PC-9 (cell line): ENCODE measurements around the gene NKX1-2.

ENCODE experiments used
- CTCF ChIP-seq: fragments of 200-600 bp; sonication (generic); conservative IDR thresholded peaks from 2 replicates; pipeline ENCODE4 v1.6.1; 2017; ENCODE audit warnings: mixed run types, antibody characterized with exemption, mild to moderate bottlenecking, moderate library complexity
- EZH2 ChIP-seq: fragments of 200-600 bp; sonication (generic); IDR thresholded peaks from 2 replicates; pipeline ENCODE4 v1.8.0; 2017; ENCODE audit warnings: antibody characterized with exemption, low read depth

- TF ChIP-seq CTCF (no peak), EZH2 (no peak)
Measured at GRCh38 chr10:124455441-124455840, 5.6 kb upstream of the NKX1-2 start.
